Lower lobe of right lung (tissue), 2 donors: ENCODE measurements around the gene CCDC174. TPM values are rescaled to one million over a fixed set of nuclear protein-coding genes. Genes with fewer than 3 reads are reported as not detected.

Experiments used
- ATAC-seq, 2 donors: fragments of 200-7000 bp; cut with Tn5 transposase; one replicate each; pipeline ENCODE4 v1.9.1; 2020 to 2022; ENCODE audit warnings: mild to moderate bottlenecking in 2 of 2, moderate library complexity in 2 of 2
- DNase-seq: peaks from one replicate; pipeline ENCODE4 v3.0.0-alpha.2; 2020
- H3K27ac ChIP-seq: fragments of 200-600 bp; one replicate; pipeline ENCODE4 v1.8.0; 2022
- H3K27me3 ChIP-seq: fragments of 200-600 bp; one replicate; pipeline ENCODE4 v1.8.0; 2022; ENCODE audit warnings: low read depth
- H3K36me3 ChIP-seq: fragments of 200-600 bp; one replicate; pipeline ENCODE4 v1.8.0; 2022; ENCODE audit warnings: mild to moderate bottlenecking
- H3K4me1 ChIP-seq: fragments of 200-600 bp; one replicate; pipeline ENCODE4 v1.8.0; 2022
- H3K4me3 ChIP-seq: fragments of 200-600 bp; one replicate; pipeline ENCODE4 v1.8.0; 2022; ENCODE audit warnings: mild to moderate bottlenecking
- H3K9me3 ChIP-seq: fragments of 200-600 bp; one replicate; pipeline ENCODE4 v1.8.0; 2022
- CTCF ChIP-seq: fragments of 200-600 bp; IDR thresholded peaks from one replicate; pipeline ENCODE4 v1.8.0; 2022; ENCODE audit warnings: antibody characterized with exemption, mild to moderate bottlenecking
- intact Hi-C: fragments of 100-400 bp; cut with DNase I; formaldehyde crosslinking; loops from one replicate; pipeline ENCODE4 v1.11.0; 2022
- total RNA-seq: library from RNA; stranded (reverse); fragmentation: NEBNext Ultra II Directional; extraction: Animal tissue kit (Norgen Biotek cat#: 25700); gene quantifications from one replicate; pipeline ENCODE4 v1.2.1, GENCODE V29; 2021
- donor health status: DM: no; HTN: yes; CAD: no; lungs with severe emphysema.

CCDC174 gene
- total RNA-seq, 1 donor from 2014 or later: 18.2 TPM

DNA sequence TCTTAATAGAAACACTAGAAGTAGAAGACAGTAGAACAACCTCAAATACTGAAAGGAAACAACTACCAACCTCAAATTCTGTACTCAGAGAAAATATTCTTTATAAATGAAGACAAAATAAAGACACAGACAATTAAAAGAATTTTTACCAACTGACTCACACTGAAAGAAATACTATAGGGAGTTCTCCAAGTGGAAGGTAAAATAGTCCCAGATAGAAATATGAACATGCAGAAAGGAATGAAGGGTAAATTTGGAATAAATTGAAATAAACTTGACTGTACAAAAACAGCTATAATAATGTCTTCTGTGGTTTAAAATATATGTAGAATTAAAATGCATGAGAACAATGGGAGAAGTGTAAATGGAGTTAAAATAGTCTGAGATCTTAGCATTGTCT lies 36.7 kb upstream of the CCDC174 start:
- DNase-seq: no peak
- H3K27ac ChIP-seq: no peak overlapping the region
- no peaks in the 10 kb centered on the region for H3K9me3 ChIP-seq
- no peak overlapping the region for H3K4me3 ChIP-seq
- TF ChIP-seq CTCF: no peak
- no peak for ATAC-seq
- peaks cover 8% of the 10 kb centered on the region for H3K27me3 ChIP-seq
- H3K36me3 ChIP-seq: no peaks in the 10 kb centered on the region
- intact Hi-C loops: no loop called here
- no peaks in the 10 kb centered on the region for H3K4me1 ChIP-seq

GRCh38 chr3:14616606-14617507 lies 34.7 kb upstream of the CCDC174 start:
- H3K9me3 ChIP-seq: no peaks in the 10 kb centered on the region
- H3K4me1 ChIP-seq: no peaks in the 10 kb centered on the region
- H3K27ac ChIP-seq: no peak overlapping the region
- ATAC-seq: no peak
- no peaks in the 10 kb centered on the region for H3K36me3 ChIP-seq
- no peak for DNase-seq
- intact Hi-C loops: no loop called here
- no peak overlapping the region for H3K4me3 ChIP-seq
- TF ChIP-seq CTCF: no peak
- H3K27me3 ChIP-seq: peaks cover 8% of the 10 kb centered on the region

DNA sequence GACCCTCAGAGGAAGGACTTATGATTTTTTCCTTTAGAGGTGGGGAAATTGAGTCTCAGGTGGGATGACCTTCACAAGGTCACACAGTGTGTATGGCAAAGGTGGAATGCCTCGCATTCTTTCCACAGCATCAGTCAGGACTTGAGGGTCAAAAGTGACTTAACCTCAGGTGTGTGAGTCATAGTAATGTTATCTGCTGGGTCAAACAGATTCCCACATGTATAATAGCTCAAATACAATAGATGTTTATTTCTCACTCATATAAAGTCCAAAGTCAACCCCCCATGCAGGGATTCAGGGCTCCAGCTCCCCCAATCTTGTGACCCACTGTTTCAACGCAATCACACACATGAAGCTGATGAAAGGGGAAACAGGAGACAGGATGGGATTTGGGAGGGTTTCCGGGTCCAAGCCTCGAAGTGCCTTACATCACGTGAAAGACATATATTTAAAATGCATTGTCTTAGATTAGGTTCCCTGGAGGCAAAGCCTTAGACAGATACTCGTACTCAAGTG lies 34.0 kb upstream of the CCDC174 start:
- ATAC-seq (no peak), DNase-seq (no peak)
- Histone ChIP-seq H3K9me3 (no peaks in the 10 kb centered on the region), H3K4me1 (no peaks in the 10 kb centered on the region), H3K27ac (no peak overlapping the region), H3K4me3 (no peak overlapping the region), H3K27me3 (peaks cover 4% of the 10 kb centered on the region), H3K36me3 (no peaks in the 10 kb centered on the region)
- no peak for TF ChIP-seq CTCF
- intact Hi-C loops: no loop called here

- TF ChIP-seq CTCF: no peak
- intact Hi-C loops: no loop called here
- no peaks in the 10 kb centered on the region for H3K4me1 ChIP-seq
- no peak overlapping the region for H3K27ac ChIP-seq
- no peak overlapping the region for H3K4me3 ChIP-seq
- peaks cover 4% of the 10 kb centered on the region for H3K27me3 ChIP-seq
- ATAC-seq: no peak
- no peak for DNase-seq
- no peaks in the 10 kb centered on the region for H3K36me3 ChIP-seq
- H3K9me3 ChIP-seq: no peaks in the 10 kb centered on the region
These were observed 32.0 kb upstream of the CCDC174 start for GRCh38 chr3:14619605-14620004.

- H3K4me1 ChIP-seq: no peaks in the 10 kb centered on the region
- H3K9me3 ChIP-seq: no peaks in the 10 kb centered on the region
- H3K27ac ChIP-seq: no peak overlapping the region
- no peak for TF ChIP-seq CTCF
- DNase-seq (no peak), ATAC-seq (no peak)
- no peaks in the 10 kb centered on the region for H3K36me3 ChIP-seq
- intact Hi-C loops: no loop called here
- H3K27me3 ChIP-seq: peaks cover 4% of the 10 kb centered on the region
- no peak overlapping the region for H3K4me3 ChIP-seq
These were observed 31.1 kb upstream of the CCDC174 start for GRCh38 chr3:14620512-14620911.
